Kidney epithelial cell (primary cell): ENCODE data around the gene SAMD4A. TPM values are rescaled to one million over a fixed set of nuclear protein-coding genes. Genes with fewer than 3 reads are reported as not detected.

Experiments used
- DNase-seq: peaks from one replicate; pipeline ENCODE4 v3.0.0-alpha.2; 2010; ENCODE audit warnings: low read depth
- H3K27me3 ChIP-seq: 2 replicates; pipeline ENCODE4 v1.6.0; 2011; ENCODE audit warnings: low read length; ENCODE audit not compliant: control insufficient read depth, insufficient read depth
- H3K36me3 ChIP-seq: 2 replicates; pipeline ENCODE4 v1.5.1; 2011; ENCODE audit warnings: low read length; ENCODE audit not compliant: control insufficient read depth, insufficient read depth
- H3K4me3 ChIP-seq: 2 replicates; pipeline ENCODE4 v1.5.1; 2011; ENCODE audit warnings: low read depth, mild to moderate bottlenecking, control low read depth, low read length
- total RNA-seq: library from RNA; depleted of rRNA; stranded (reverse); fragments of >200 nt; gene quantifications from 2 replicates; pipeline ENCODE4 v1.2.3, GENCODE V29; 2015
- TF ChIP-seq, protein P1 (sequence below): IDR thresholded peaks from 2 replicates; pipeline ENCODE4 v1.5.1; 2011; ENCODE audit warnings: mild to moderate bottlenecking, moderate library complexity, low read length, control low read depth, inconsistent platforms; ENCODE audit not compliant: insufficient read depth, poor library complexity, severe bottlenecking

SAMD4A gene
- total RNA-seq, 1 donor from 2014 or later: 14.5 TPM

GRCh38 chr14:54822685-54823084 lies 255.8 kb downstream of the SAMD4A start:
- no peak for DNase-seq
- Histone ChIP-seq H3K27me3 (no peaks in the 10 kb centered on the region), H3K36me3 (no peaks in the 10 kb centered on the region), H3K4me3 (no peak overlapping the region)
- TF ChIP-seq, protein P1, sequence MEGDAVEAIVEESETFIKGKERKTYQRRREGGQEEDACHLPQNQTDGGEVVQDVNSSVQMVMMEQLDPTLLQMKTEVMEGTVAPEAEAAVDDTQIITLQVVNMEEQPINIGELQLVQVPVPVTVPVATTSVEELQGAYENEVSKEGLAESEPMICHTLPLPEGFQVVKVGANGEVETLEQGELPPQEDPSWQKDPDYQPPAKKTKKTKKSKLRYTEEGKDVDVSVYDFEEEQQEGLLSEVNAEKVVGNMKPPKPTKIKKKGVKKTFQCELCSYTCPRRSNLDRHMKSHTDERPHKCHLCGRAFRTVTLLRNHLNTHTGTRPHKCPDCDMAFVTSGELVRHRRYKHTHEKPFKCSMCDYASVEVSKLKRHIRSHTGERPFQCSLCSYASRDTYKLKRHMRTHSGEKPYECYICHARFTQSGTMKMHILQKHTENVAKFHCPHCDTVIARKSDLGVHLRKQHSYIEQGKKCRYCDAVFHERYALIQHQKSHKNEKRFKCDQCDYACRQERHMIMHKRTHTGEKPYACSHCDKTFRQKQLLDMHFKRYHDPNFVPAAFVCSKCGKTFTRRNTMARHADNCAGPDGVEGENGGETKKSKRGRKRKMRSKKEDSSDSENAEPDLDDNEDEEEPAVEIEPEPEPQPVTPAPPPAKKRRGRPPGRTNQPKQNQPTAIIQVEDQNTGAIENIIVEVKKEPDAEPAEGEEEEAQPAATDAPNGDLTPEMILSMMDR: no peak

GRCh38 chr14:54823757-54824549 lies 257.0 kb downstream of the SAMD4A start:
- no peaks in the 10 kb centered on the region for H3K27me3 ChIP-seq
- H3K4me3 ChIP-seq: no peak overlapping the region
- no peak for DNase-seq
- no peaks in the 10 kb centered on the region for H3K36me3 ChIP-seq
- TF ChIP-seq, protein P1: no peak

GRCh38 chr14:54828037-54828436 lies 261.1 kb downstream of the SAMD4A start:
- Histone ChIP-seq H3K27me3 (no peaks in the 10 kb centered on the region), H3K4me3 (no peak overlapping the region)

DNA sequence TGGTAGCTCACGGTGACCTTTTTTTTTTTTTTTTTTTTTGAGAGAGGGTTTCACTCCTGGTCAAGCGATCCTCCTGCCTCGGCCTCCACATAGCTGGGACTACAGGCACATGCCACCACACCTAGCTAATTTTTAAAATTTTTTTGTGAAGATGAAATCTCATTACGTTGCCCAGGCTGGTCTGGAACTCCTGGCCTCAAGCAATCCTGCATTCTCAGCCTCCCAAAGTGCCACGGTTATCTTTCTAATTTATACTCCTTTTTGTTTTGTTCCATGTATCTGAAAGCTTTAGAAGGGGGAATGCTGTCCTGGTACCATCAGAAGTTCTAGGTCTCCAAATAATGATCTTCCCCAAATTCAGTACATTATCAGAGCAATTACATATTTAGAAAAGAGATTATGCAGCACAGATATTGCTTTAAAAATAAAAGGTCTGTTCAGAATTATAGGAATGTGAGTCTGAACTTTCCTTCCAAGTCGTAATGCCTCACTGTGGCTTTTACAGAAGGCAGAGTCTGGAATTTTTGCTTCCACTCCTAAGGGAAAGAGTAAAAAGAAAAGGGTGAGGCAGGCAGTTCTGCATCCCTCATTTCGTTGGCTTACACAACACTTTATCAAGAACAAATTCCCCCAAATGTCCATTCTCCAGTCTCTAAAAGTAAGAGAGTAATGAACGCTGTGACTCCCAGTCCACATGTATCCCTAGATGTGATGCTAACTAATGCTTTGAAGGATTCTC lies 262.7 kb downstream of the SAMD4A start:
- Histone ChIP-seq H3K4me3 (no peak overlapping the region), H3K36me3 (no peaks in the 10 kb centered on the region), H3K27me3 (no peaks in the 10 kb centered on the region)
- DNase-seq: no peak
- TF ChIP-seq, protein P1: no peak

More at GRCh38 chr14:54828037-54828436, 261.1 kb downstream of the SAMD4A start:
- DNase-seq: no peak
- TF ChIP-seq, protein P1: no peak
- no peaks in the 10 kb centered on the region for H3K36me3 ChIP-seq

- no peaks in the 10 kb centered on the region for H3K27me3 ChIP-seq
- DNase-seq: no peak
- TF ChIP-seq, protein P1: no peak
- H3K36me3 ChIP-seq: no peaks in the 10 kb centered on the region
- H3K4me3 ChIP-seq: no peak overlapping the region
These were observed 263.7 kb downstream of the SAMD4A start for GRCh38 chr14:54830650-54831049.
